ENCODE results near the gene COQ10B. TPM values are rescaled to one million over a fixed set of nuclear protein-coding genes. Genes with fewer than 3 reads are reported as not detected.

Gene COQ10B
- total RNA-seq, 4 donors from 2014 or later = 7.4 to 21.5 (median 13.7) TPM

GRCh38 chr2:197416268-197416667 lies 37.1 kb upstream of the COQ10B start:
- intact Hi-C loops (cut with DNase I; ENCODE audit: low total_unique reads) (no loop called here), in situ Hi-C loops (cut with MboI; ENCODE audit: low sequenced_read_pairs in 4 of 4) (loop anchor here in 1 of 4 donors (25.0 kb wide), 1 partner anchor 629 kb away; the partner anchor contains the start of gene GTF3C3)
- Histone ChIP-seq H3K36me3 (peaks cover 0 to 95% of the 10 kb centered on the region in 2 donors), H3K4me3 (no peak overlapping the region), H3K9me3 (no peaks in the 10 kb centered on the region), H3K27me3 (no peaks in the 10 kb centered on the region), H3K4me1 (no peaks in the 10 kb centered on the region), H3K27ac (no peak overlapping the region)
- ATAC-seq (no peak), DNase-seq (no peak)
- no peak for TF ChIP-seq CTCF (IDR thresholded peaks at IDR 0.05 in 4 of 5, conservative IDR thresholded peaks at IDR 0.05 in 1 of 5)
- TF ChIP-seq POLR2A (IDR thresholded peaks at IDR 0.05) = no peak

DNA sequence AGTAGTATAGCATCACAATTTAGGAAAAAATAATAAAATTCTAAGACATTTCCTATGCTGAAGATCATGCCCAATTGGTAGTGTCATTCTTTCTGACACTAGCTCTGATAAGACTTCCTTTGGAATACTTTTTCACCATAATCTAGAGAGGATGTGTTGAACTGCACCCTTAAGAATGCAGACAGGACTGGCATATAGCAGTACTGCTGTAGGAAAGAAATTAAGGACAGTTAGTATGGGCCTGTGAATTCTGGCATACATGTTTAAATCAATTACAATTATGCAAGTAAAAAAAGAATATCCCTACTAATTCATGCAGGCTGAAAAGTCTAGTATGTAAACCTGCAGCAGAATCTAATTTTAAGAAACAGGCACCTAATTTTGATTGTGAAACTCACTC lies 33.9 kb upstream of the COQ10B start:
- H3K36me3 ChIP-seq = peaks cover 0 to 82% of the 10 kb centered on the region in 2 donors
- H3K9me3 ChIP-seq = no peaks in the 10 kb centered on the region
- ATAC-seq (no peak), DNase-seq (no peak)
- H3K27ac ChIP-seq = no peak overlapping the region
- in situ Hi-C loops (cut with MboI; ENCODE audit: low sequenced_read_pairs in 4 of 4) = loop anchor here in 1 of 4 donors (25.0 kb wide), 1 partner anchor 632 kb away; the partner anchor contains the start of gene GTF3C3
- H3K27me3 ChIP-seq = no peaks in the 10 kb centered on the region
- intact Hi-C loops (cut with DNase I; ENCODE audit: low total_unique reads) = no loop called here
- no peak for TF ChIP-seq CTCF (IDR thresholded peaks at IDR 0.05 in 4 of 5, conservative IDR thresholded peaks at IDR 0.05 in 1 of 5)
- no peak for TF ChIP-seq POLR2A (IDR thresholded peaks at IDR 0.05)
- no peak overlapping the region for H3K4me3 ChIP-seq
- H3K4me1 ChIP-seq = peaks cover 0 to 4% of the 10 kb centered on the region in 2 donors

- no peak for ATAC-seq
- in situ Hi-C loops (cut with MboI; ENCODE audit: low sequenced_read_pairs in 4 of 4) = loop anchor here in 1 of 4 donors (25.0 kb wide), 1 partner anchor 636 kb away; the partner anchor contains the start of gene GTF3C3
- Histone ChIP-seq H3K4me1 (peaks cover 23 to 43% of the 10 kb centered on the region in 2 donors), H3K36me3 (peaks cover 0 to 44% of the 10 kb centered on the region in 2 donors), H3K4me3 (no peak overlapping the region), H3K9me3 (no peaks in the 10 kb centered on the region), H3K27me3 (no peaks in the 10 kb centered on the region), H3K27ac (no peak overlapping the region)
- no peak for DNase-seq
- intact Hi-C loops (cut with DNase I; ENCODE audit: low total_unique reads) = no loop called here
- no peak for TF ChIP-seq CTCF (IDR thresholded peaks at IDR 0.05 in 4 of 5, conservative IDR thresholded peaks at IDR 0.05 in 1 of 5)
- TF ChIP-seq POLR2A (IDR thresholded peaks at IDR 0.05) = no peak
These were observed 30.0 kb upstream of the COQ10B start for GRCh38 chr2:197423307-197423706.

- in situ Hi-C loops (cut with MboI; ENCODE audit: low sequenced_read_pairs in 4 of 4) (no loop called here), intact Hi-C loops (cut with DNase I; ENCODE audit: low total_unique reads) (no loop called here)
- Histone ChIP-seq H3K4me1 (peaks cover 38 to 58% of the 10 kb centered on the region in 2 donors), H3K27ac (peak overlapping the region in 1 of 4 donors; percentile 21), H3K27me3 (no peaks in the 10 kb centered on the region), H3K4me3 (no peak overlapping the region), H3K36me3 (peaks cover 0 to 22% of the 10 kb centered on the region in 2 donors), H3K9me3 (no peaks in the 10 kb centered on the region)
- TF ChIP-seq CTCF (IDR thresholded peaks at IDR 0.05 in 4 of 5, conservative IDR thresholded peaks at IDR 0.05 in 1 of 5) = no peak
- no peak for TF ChIP-seq POLR2A (IDR thresholded peaks at IDR 0.05)
- ATAC-seq (no peak), DNase-seq (no peak)
These were observed 27.8 kb upstream of the COQ10B start for GRCh38 chr2:197425550-197425949.
